ENCODE measurements around the gene CETN1.

DNA sequence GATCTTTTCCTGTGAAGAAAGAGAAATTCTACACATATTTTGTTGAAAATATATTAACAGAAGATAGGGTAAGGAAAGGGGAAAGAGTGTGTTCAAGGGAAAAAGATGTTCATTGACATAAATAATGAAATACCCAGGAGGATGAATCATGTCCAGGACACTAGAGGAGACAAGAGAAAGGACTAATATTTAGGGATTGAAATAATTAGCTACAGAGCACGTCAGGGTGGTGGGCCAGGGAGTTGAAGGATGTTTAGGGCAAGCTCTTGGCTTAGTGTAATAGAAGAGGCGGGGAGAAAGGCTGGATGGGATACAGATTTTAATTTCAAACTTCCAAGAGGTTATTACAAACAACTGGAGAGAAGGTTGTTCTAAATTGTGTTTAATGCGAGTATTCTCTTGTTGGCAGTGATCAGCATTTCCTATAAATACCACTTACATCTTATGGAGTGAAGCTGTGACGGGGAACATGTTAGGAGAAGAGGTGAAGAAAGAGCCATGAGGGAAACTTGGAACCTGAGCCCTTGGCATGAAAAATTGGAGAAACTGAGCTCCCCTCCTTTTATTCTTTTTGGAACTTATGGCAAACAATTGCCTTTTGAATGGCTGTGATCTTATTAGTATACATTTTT, 36.6 kb upstream of the CETN1 start:
- TF ChIP-seq CTCF (conservative IDR thresholded peaks at IDR 0.05 in 1 of 2, IDR thresholded peaks at IDR 0.05 in 1 of 2; ENCODE audit: extremely low read depth in 1 of 2, insufficient read depth in 1 of 2, low read depth in 1 of 2, low read length in 2 of 2), result no peak
- no peak for TF ChIP-seq EZH2 (IDR thresholded peaks at IDR 0.05; ENCODE audit: borderline replicate concordance, low read length)
